Measurements from ENCODE around the gene DYNC1LI1. TPM values are rescaled to one million over a fixed set of nuclear protein-coding genes. Genes with fewer than 3 reads are reported as not detected.
A peak's percentile ranks its signal among the peaks of the same experiment; 100 is the strongest.

DYNC1LI1 gene
- total RNA-seq: 10 to 100 TPM; 44.2 to 51.0 (median 47.9) TPM

GRCh38 chr3:32570421-32571191 is at the start of gene DYNC1LI1:
TSS of gene DYNC1LI1 (minus strand) at chr3:32570858. CDS start at chr3:32570770, 88 bp downstream.
- H3K27ac ChIP-seq: peak within 1 kb of the TSS; percentile 96 to 99 (median 98)
- in situ Hi-C loops (cut with MboI; ENCODE audit: low sequenced_read_pairs in 4 of 4): no loop called here
- TF ChIP-seq CTCF (IDR thresholded peaks at IDR 0.05 in 4 of 5, conservative IDR thresholded peaks at IDR 0.05 in 1 of 5) (peak in 1 of 5 experiments; percentile 7), POLR2A (IDR thresholded peaks at IDR 0.05) (peak; percentile 87 to 88)
- H3K4me1 ChIP-seq: peaks cover 17 to 28% of the 10 kb centered on the region in 2 donors
- H3K4me3 ChIP-seq: peak within 1 kb of the TSS; percentile 73 to 98 (median 86)
- H3K36me3 ChIP-seq: no peaks in the 10 kb centered on the region
- H3K9me3 ChIP-seq: no peaks in the 10 kb centered on the region
- ATAC-seq: peak; percentile 88 to 91
- no peaks in the 10 kb centered on the region for H3K27me3 ChIP-seq
- peak; percentile 94 to 95 for DNase-seq
- intact Hi-C loops (cut with DNase I; ENCODE audit: low total_unique reads): loop anchor here (1.0 to 5.0 kb wide), 5 partner anchors 24 to 1038 kb away; partner anchors contain the start of genes CMTM6, CNOT10, GLB1 and STT3B

GRCh38 chr3:32619395-32619794 is 48.7 kb upstream of the DYNC1LI1 start:
- in situ Hi-C loops (cut with MboI; ENCODE audit: low sequenced_read_pairs in 4 of 4): no loop called here
- ATAC-seq: no peak

GRCh38 chr3:32616267-32616962 is 45.8 kb upstream of the DYNC1LI1 start:
- intact Hi-C loops (cut with DNase I; ENCODE audit: low total_unique reads) (no loop called here), in situ Hi-C loops (cut with MboI; ENCODE audit: low sequenced_read_pairs in 4 of 4) (no loop called here)
- DNase-seq (no peak), ATAC-seq (no peak)
- no peak overlapping the region for H3K27ac ChIP-seq
- H3K27me3 ChIP-seq: no peaks in the 10 kb centered on the region
- TF ChIP-seq POLR2A (IDR thresholded peaks at IDR 0.05): no peak
- no peak for TF ChIP-seq CTCF (IDR thresholded peaks at IDR 0.05 in 4 of 5, conservative IDR thresholded peaks at IDR 0.05 in 1 of 5)
- H3K4me1 ChIP-seq: no peaks in the 10 kb centered on the region
- no peaks in the 10 kb centered on the region for H3K36me3 ChIP-seq
- no peak overlapping the region for H3K4me3 ChIP-seq
- peaks cover 0 to 4% (median 0%) of the 10 kb centered on the region in 3 donors for H3K9me3 ChIP-seq

More at GRCh38 chr3:32619395-32619794, 48.7 kb upstream of the DYNC1LI1 start:
- peaks cover 0 to 4% (median 0%) of the 10 kb centered on the region in 3 donors for H3K9me3 ChIP-seq
- TF ChIP-seq CTCF (IDR thresholded peaks at IDR 0.05 in 4 of 5, conservative IDR thresholded peaks at IDR 0.05 in 1 of 5): no peak
- TF ChIP-seq POLR2A (IDR thresholded peaks at IDR 0.05): no peak
- H3K4me3 ChIP-seq: no peak overlapping the region
- no peaks in the 10 kb centered on the region for H3K27me3 ChIP-seq
- no peaks in the 10 kb centered on the region for H3K4me1 ChIP-seq
- no peak for DNase-seq
- intact Hi-C loops (cut with DNase I; ENCODE audit: low total_unique reads): no loop called here
- H3K36me3 ChIP-seq: no peaks in the 10 kb centered on the region
- no peak overlapping the region for H3K27ac ChIP-seq

GRCh38 chr3:32614956-32615355 is 44.3 kb upstream of the DYNC1LI1 start:
- no peak for TF ChIP-seq POLR2A (IDR thresholded peaks at IDR 0.05)
- no peak for TF ChIP-seq CTCF (IDR thresholded peaks at IDR 0.05 in 4 of 5, conservative IDR thresholded peaks at IDR 0.05 in 1 of 5)
- Histone ChIP-seq H3K36me3 (no peaks in the 10 kb centered on the region), H3K4me3 (no peak overlapping the region), H3K27ac (no peak overlapping the region), H3K9me3 (no peaks in the 10 kb centered on the region), H3K4me1 (no peaks in the 10 kb centered on the region), H3K27me3 (no peaks in the 10 kb centered on the region)
- intact Hi-C loops (cut with DNase I; ENCODE audit: low total_unique reads) (no loop called here), in situ Hi-C loops (cut with MboI; ENCODE audit: low sequenced_read_pairs in 4 of 4) (no loop called here)
- ATAC-seq (no peak), DNase-seq (no peak)

All from gastrocnemius medialis (tissue), 4 donors.